GM23338 (cell line): ENCODE results near the gene TMEM60.

ENCODE experiments used
- EZH2 ChIP-seq: fragments of 200-600 bp; sonication (generic); IDR thresholded peaks from one replicate; pipeline ENCODE4 v1.8.0; 2017; ENCODE audit warnings: antibody characterized with exemption, mild to moderate bottlenecking, low read depth; ENCODE audit not compliant: unreplicated experiment
- EZH2phosphoT487 ChIP-seq: fragments of 200-600 bp; sonication (generic); IDR thresholded peaks from one replicate; pipeline ENCODE4 v1.8.1; 2018; ENCODE audit warnings: antibody characterized with exemption; ENCODE audit not compliant: unreplicated experiment
- POLR2AphosphoS5 ChIP-seq: IDR thresholded peaks from 2 replicates; pipeline ENCODE4 v1.6.1; 2016; ENCODE audit warnings: antibody characterized with exemption, low read depth
- STAT1 ChIP-seq: IDR thresholded peaks from one replicate; pipeline ENCODE4 v1.6.1; 2016; ENCODE audit warnings: antibody characterized with exemption; ENCODE audit not compliant: unreplicated experiment
- TF ChIP-seq, protein P1 (sequence below), 2 experiments: fragments of 200-600 bp in 1 of 2; sonication (generic) in 1 of 2; conservative IDR thresholded peaks; 2 replicates each; pipeline versions ENCODE4 v1.5.1 to v1.6.1; 2016 to 2017; ENCODE audit warnings: antibody characterized with exemption in 2 of 2, low read depth in 2 of 2, mild to moderate bottlenecking in 2 of 2, moderate library complexity in 1 of 2

DNA sequence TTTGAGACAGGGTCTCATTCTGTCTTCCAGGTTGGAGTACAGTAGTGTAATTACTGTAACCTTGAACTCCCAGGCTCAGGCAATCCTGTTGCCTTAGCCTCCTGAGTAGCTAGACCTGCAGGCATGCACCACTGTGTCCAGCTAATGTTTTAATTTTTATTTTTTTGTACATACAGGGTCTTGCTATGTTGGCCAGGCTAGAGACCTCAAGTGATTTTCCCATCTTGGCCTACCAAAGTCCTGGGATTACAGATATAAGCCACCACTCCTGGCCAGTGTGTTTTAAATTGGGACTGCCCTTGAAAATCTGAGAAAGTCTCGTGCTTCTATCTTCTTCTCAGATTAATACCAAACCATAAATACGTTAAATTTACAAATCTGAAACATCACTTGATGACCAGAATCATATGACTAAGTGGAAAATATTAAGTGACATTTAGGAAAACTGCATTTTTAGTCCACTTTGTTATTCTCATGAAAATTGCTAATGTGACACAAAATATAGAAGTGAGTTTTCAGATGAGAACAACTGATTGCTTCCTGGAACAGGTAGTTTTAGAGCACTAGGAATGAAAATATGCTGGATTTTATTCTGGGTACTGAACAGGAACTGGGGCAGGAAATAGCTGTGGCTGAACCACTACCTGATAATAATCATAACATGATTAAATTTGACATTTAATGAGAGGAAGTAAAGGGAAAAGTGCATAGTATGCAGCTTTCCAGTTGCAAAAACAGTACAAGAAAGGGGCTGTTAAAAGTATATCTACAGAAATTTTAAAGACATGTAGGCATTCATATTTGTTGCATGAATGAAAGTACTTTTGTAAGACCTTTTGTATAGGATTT, 4.5 kb upstream of the TMEM60 start:
- TF ChIP-seq, protein P1, sequence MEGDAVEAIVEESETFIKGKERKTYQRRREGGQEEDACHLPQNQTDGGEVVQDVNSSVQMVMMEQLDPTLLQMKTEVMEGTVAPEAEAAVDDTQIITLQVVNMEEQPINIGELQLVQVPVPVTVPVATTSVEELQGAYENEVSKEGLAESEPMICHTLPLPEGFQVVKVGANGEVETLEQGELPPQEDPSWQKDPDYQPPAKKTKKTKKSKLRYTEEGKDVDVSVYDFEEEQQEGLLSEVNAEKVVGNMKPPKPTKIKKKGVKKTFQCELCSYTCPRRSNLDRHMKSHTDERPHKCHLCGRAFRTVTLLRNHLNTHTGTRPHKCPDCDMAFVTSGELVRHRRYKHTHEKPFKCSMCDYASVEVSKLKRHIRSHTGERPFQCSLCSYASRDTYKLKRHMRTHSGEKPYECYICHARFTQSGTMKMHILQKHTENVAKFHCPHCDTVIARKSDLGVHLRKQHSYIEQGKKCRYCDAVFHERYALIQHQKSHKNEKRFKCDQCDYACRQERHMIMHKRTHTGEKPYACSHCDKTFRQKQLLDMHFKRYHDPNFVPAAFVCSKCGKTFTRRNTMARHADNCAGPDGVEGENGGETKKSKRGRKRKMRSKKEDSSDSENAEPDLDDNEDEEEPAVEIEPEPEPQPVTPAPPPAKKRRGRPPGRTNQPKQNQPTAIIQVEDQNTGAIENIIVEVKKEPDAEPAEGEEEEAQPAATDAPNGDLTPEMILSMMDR (conservative IDR thresholded peaks at IDR 0.05; ENCODE audit: low read depth in 2 of 2) = no peak
- TF ChIP-seq STAT1 = no peak
- TF ChIP-seq EZH2 = no peak
- no peak for TF ChIP-seq POLR2AphosphoS5
- no peak for TF ChIP-seq EZH2phosphoT487
